Endothelial cell of umbilical vein (primary cell): ENCODE measurements around the gene MAP6. TPM values are rescaled to one million over a fixed set of nuclear protein-coding genes. Genes with fewer than 3 reads are reported as not detected.

ENCODE experiments used
- BruUV-seq: library from RNA; stranded (reverse); fragments of 400-500 nt; replicated peaks from 2 replicates; lab custom pipeline; 2021; lab: Mats Ljungman, UMichigan
- CTCF ChIA-PET: fragments of 300-600, 350-600 bp; sonication (Branson Sonifier 250); formaldehyde crosslinking; loops from one replicate; lab custom pipeline; 2021; ENCODE audit warnings: antibody characterized with exemption, inconsistent platforms; lab: Charles Lee
- POLR2A ChIA-PET: fragments of 300-600, 350-600 bp; sonication (Branson Sonifier 250); formaldehyde crosslinking; loops from one replicate; lab custom pipeline; 2021; ENCODE audit warnings: antibody characterized with exemption, inconsistent platforms; lab: Charles Lee
- DNase-seq: peaks from one replicate; pipeline ENCODE4 v3.0.0-alpha.2; 2011; ENCODE audit warnings: low read depth, low spot score
- FAIRE-seq: peaks from 2 replicates; lab custom pipeline; 2011; peaks lifted over from hg19 to GRCh38; lab: Jason Lieb, UNC
- H2AFZ ChIP-seq: 2 replicates; pipeline ENCODE4 v1.6.0; 2012; ENCODE audit warnings: low read depth, low read length, control low read depth, inconsistent platforms
- H3K27ac ChIP-seq: 2 replicates; pipeline ENCODE4 v1.5.1; 2011; ENCODE audit warnings: low read depth, mild to moderate bottlenecking, control low read depth, low read length, moderate library complexity; ENCODE audit not compliant: insufficient read depth
- H3K27me3 ChIP-seq, 2 experiments: 2 replicates each; pipeline versions ENCODE4 v1.6.0 to v1.6.1; 2011; ENCODE audit warnings: low read length in 2 of 2, mixed read lengths in 1 of 2; ENCODE audit not compliant: control insufficient read depth in 2 of 2, insufficient read depth in 2 of 2
- H3K36me3 ChIP-seq, 2 experiments: 2 replicates in 1 of 2; 3 replicates in 1 of 2; pipeline ENCODE4 v1.5.1; 2011; ENCODE audit warnings: low read length in 2 of 2, mild to moderate bottlenecking in 1 of 2, moderate library complexity in 1 of 2; ENCODE audit not compliant: control insufficient read depth in 2 of 2, insufficient read depth in 2 of 2; ENCODE audit errors: extremely low read depth in 1 of 2
- H3K4me1 ChIP-seq: 3 replicates; pipeline ENCODE4 v1.5.1; 2011; ENCODE audit warnings: mild to moderate bottlenecking, low read length; ENCODE audit not compliant: control insufficient read depth, insufficient read depth; ENCODE audit errors: extremely low read depth
- H3K4me2 ChIP-seq: 2 replicates; pipeline ENCODE4 v1.6.1; 2011; ENCODE audit warnings: low read length, control low read depth, mixed read lengths; ENCODE audit not compliant: insufficient read depth
- H3K4me3 ChIP-seq, 3 experiments: fragments of 200-600 bp in 1 of 3; sonication (generic), shearing (Covaris generic) in 1 of 3; replicated peaks in 1 of 3; 2 replicates each; pipeline ENCODE4 v1.5.1; 2011 to 2016; ENCODE audit warnings: control low read depth in 3 of 3, low read length in 3 of 3, mild to moderate bottlenecking in 2 of 3, inconsistent platforms in 1 of 3, low read depth in 1 of 3, moderate library complexity in 1 of 3; ENCODE audit not compliant: insufficient read depth in 1 of 3
- H3K79me2 ChIP-seq: 2 replicates; pipeline ENCODE4 v1.6.0; 2012; ENCODE audit warnings: low read length, inconsistent platforms; ENCODE audit not compliant: control insufficient read depth, insufficient read depth
- H3K9ac ChIP-seq: replicated peaks from 2 replicates; pipeline ENCODE3; 2011; ENCODE audit warnings: low read length, control low read depth; ENCODE audit not compliant: insufficient read depth; ENCODE audit errors: extremely low read depth
- H3K9me1 ChIP-seq: replicated peaks from 3 replicates; pipeline ENCODE4 v1.6.0; 2011; ENCODE audit warnings: mild to moderate bottlenecking, low read length; ENCODE audit not compliant: control insufficient read depth, insufficient read depth; ENCODE audit errors: extremely low read depth
- H3K9me3 ChIP-seq: replicated peaks from 2 replicates; pipeline ENCODE4 v1.5.1; 2012; ENCODE audit warnings: low read length, inconsistent platforms; ENCODE audit not compliant: control insufficient read depth, insufficient read depth
- H4K20me1 ChIP-seq: replicated peaks from 2 replicates; pipeline ENCODE3; 2011; ENCODE audit warnings: mild to moderate bottlenecking, low read length; ENCODE audit not compliant: control insufficient read depth, insufficient read depth; ENCODE audit errors: extremely low read depth
- EZH2 ChIP-seq: IDR thresholded peaks from 2 replicates; pipeline ENCODE4 v1.6.1; 2012; ENCODE audit warnings: borderline replicate concordance, low read depth, mild to moderate bottlenecking, moderate library complexity, low read length, inconsistent platforms; ENCODE audit not compliant: severe bottlenecking
- FOS ChIP-seq: IDR thresholded peaks from 2 replicates; pipeline ENCODE4 v1.6.1; 2011; ENCODE audit warnings: mild to moderate bottlenecking, low read length, moderate library complexity, borderline replicate concordance; ENCODE audit not compliant: insufficient read depth
- GATA2 ChIP-seq: IDR thresholded peaks from 2 replicates; pipeline ENCODE4 v1.7.0; 2011; ENCODE audit warnings: low read depth, mild to moderate bottlenecking, moderate library complexity, mixed read lengths, low read length; ENCODE audit not compliant: insufficient read length, insufficient read depth
- JUN ChIP-seq: IDR thresholded peaks from 2 replicates; pipeline ENCODE4 v1.6.1; 2011; ENCODE audit warnings: borderline replicate concordance, low read depth; ENCODE audit not compliant: insufficient read length, insufficient read depth
- MYC ChIP-seq: IDR thresholded peaks from one replicate; pipeline ENCODE4 v1.6.1; 2011; ENCODE audit warnings: mild to moderate bottlenecking, low read depth, low read length
- POLR2A ChIP-seq: IDR thresholded peaks from 2 replicates; pipeline ENCODE4 v1.6.1; 2012; ENCODE audit warnings: low read depth, mild to moderate bottlenecking, control low read depth, low read length
- POLR2AphosphoS5 ChIP-seq: IDR thresholded peaks from 2 replicates; pipeline ENCODE4 v1.6.1; 2012; ENCODE audit warnings: low read depth, mild to moderate bottlenecking, control low read depth, low read length, moderate library complexity; ENCODE audit not compliant: insufficient read depth
- dilution Hi-C: fragments of 300-500 bp; cut with MboI; formaldehyde crosslinking; loops from one replicate; pipeline ENCODE4 v1.15.0; 2019; ENCODE audit warnings: low sequenced_read_pairs; ENCODE audit not compliant: extremely low pct_ligation_motif_present
- intact Hi-C: fragments of 100-400 bp; cut with micrococcal nuclease; formaldehyde crosslinking; loops from one replicate; pipeline ENCODE4 v1.10.0; 2022
- polyA plus RNA-seq, 4 experiments: library from polyadenylated mRNA; depleted of rRNA in 3 of 4; stranded (reverse) in 3 of 4; unstranded in 1 of 4; fragments of >200 nt; gene quantifications; 2 replicates each; pipeline versions ENCODE4 v1.2.1 to v1.2.3, GENCODE V29; 2011 to 2012; ENCODE audit warnings: missing spikeins in 1 of 4
- total RNA-seq: library from RNA; stranded (reverse); gene quantifications from 2 replicates; pipeline ENCODE4 v1.2.3, GENCODE V29; 2021
- TF ChIP-seq, protein P1 (sequence below): IDR thresholded peaks from 2 replicates; pipeline ENCODE4 v1.6.1; 2011; ENCODE audit not compliant: insufficient read depth, insufficient read length
- TF ChIP-seq, protein P2 (sequence below), 2 donors: IDR thresholded peaks; 1 replicate in 1 of 2; 2 replicates in 1 of 2; pipeline ENCODE4 v1.5.1; 2011; ENCODE audit warnings: low read length in 2 of 2, mild to moderate bottlenecking in 2 of 2, moderate library complexity in 2 of 2, control low read depth in 1 of 2, inconsistent platforms in 1 of 2, low read depth in 1 of 2; ENCODE audit not compliant: insufficient read depth in 1 of 2; ENCODE audit errors: extremely low read depth in 1 of 2

Gene MAP6
- total and polyA plus RNA-seq, 2 donors (not counting 3 experiments of a cell fraction or from before 2014, with no cell fraction given) = 0.12 TPM; not detected in 1

DNA sequence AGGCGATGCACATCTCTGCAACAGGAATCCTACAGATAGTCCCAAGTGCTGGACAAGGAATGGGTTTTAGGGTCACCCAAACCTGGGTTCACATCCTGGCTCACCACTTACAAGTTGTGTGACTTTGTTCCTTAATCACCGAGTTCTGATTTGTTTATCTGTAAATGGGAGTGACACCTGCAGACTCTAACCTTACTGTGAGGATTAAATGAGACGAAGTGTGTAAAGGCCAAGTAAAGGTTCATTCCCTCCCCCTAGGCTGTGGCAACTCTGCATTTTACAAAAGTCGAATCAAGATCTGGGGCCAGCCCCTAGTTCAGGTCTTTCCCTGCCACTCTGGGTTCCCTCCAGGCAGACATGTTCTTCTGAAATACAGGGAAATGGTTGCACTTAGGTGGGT is 71.9 kb downstream of the MAP6 start:
- dilution Hi-C loops = no loop called here
- Histone ChIP-seq H3K9me1 (no peaks in the 10 kb centered on the region), H3K79me2 (no peaks in the 10 kb centered on the region), H3K4me3 (no peak overlapping the region), H3K4me2 (no peak overlapping the region), H2AFZ (no peak overlapping the region), H3K27me3 (no peaks in the 10 kb centered on the region), H3K4me1 (peaks cover 7% of the 10 kb centered on the region), H3K9me3 (no peaks in the 10 kb centered on the region), H3K36me3 (no peaks in the 10 kb centered on the region), H3K27ac (no peak overlapping the region), H4K20me1 (no peaks in the 10 kb centered on the region), H3K9ac (no peak overlapping the region)
- intact Hi-C loops = loop anchor here (1.0 kb wide), 1 partner anchor 109 kb away; no protein-coding TSS in a partner anchor
- TF ChIP-seq EZH2 (no peak), POLR2A (no peak), FOS (no peak), GATA2 (no peak), MYC (no peak), POLR2AphosphoS5 (no peak), JUN (no peak)
- TF ChIP-seq, protein P1, sequence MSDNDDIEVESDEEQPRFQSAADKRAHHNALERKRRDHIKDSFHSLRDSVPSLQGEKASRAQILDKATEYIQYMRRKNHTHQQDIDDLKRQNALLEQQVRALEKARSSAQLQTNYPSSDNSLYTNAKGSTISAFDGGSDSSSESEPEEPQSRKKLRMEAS = no peak
- TF ChIP-seq, protein P2, sequence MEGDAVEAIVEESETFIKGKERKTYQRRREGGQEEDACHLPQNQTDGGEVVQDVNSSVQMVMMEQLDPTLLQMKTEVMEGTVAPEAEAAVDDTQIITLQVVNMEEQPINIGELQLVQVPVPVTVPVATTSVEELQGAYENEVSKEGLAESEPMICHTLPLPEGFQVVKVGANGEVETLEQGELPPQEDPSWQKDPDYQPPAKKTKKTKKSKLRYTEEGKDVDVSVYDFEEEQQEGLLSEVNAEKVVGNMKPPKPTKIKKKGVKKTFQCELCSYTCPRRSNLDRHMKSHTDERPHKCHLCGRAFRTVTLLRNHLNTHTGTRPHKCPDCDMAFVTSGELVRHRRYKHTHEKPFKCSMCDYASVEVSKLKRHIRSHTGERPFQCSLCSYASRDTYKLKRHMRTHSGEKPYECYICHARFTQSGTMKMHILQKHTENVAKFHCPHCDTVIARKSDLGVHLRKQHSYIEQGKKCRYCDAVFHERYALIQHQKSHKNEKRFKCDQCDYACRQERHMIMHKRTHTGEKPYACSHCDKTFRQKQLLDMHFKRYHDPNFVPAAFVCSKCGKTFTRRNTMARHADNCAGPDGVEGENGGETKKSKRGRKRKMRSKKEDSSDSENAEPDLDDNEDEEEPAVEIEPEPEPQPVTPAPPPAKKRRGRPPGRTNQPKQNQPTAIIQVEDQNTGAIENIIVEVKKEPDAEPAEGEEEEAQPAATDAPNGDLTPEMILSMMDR (IDR thresholded peaks at IDR 0.05; ENCODE audit: extremely low read depth in 1 of 2, insufficient read depth in 1 of 2, low read depth in 1 of 2, low read length in 2 of 2) = no peak
- BruUV-seq = no TSS peak
- FAIRE-seq (no peak), DNase-seq (no peak)
- ChIA-PET POLR2A (no interaction called here), CTCF (interaction anchor here (1.0 to 2.2 kb wide), 19 partner anchors 11 to 553 kb away, joined by 3 to 33 read pairs (median 5); partner anchors contain the start of gene MAP6)
